Bronchial epithelial cell (primary cell): ENCODE results near the gene KLHDC8A. TPM values are rescaled to one million over a fixed set of nuclear protein-coding genes. Genes with fewer than 3 reads are reported as not detected.
"Not testable (repeated sequence)": the region's sequence is repeated elsewhere in the genome, so short reads cannot be mapped to it uniquely, and the experiment has no call there.

ENCODE experiments used
- DNase-seq: peaks from one replicate; pipeline ENCODE4 v3.0.0-alpha.2; 2010; ENCODE audit warnings: low read depth
- FAIRE-seq: peaks from 2 replicates; lab custom pipeline; 2011; peaks lifted over from hg19 to GRCh38; lab: Jason Lieb, UNC
- H3K27me3 ChIP-seq: 2 replicates; pipeline ENCODE4 v1.5.1; 2011; ENCODE audit warnings: low read length; ENCODE audit not compliant: control insufficient read depth, insufficient read depth
- H3K36me3 ChIP-seq: 2 replicates; pipeline ENCODE4 v1.5.1; 2011; ENCODE audit warnings: low read length; ENCODE audit not compliant: control insufficient read depth, insufficient read depth
- H3K4me3 ChIP-seq: 2 replicates; pipeline ENCODE4 v1.5.1; 2011; ENCODE audit warnings: mild to moderate bottlenecking, low read depth, low read length, control low read depth
- total RNA-seq: library from RNA; depleted of rRNA; stranded (reverse); fragments of >200 nt; gene quantifications from 2 replicates; pipeline ENCODE4 v1.2.1, GENCODE V29; 2014
- TF ChIP-seq, protein P1 (sequence below): IDR thresholded peaks from 2 replicates; pipeline ENCODE4 v1.5.1; 2011; ENCODE audit warnings: mild to moderate bottlenecking, moderate library complexity, low read length, control low read depth, inconsistent platforms; ENCODE audit not compliant: insufficient read depth, severe bottlenecking

KLHDC8A gene
- total RNA-seq, 1 donor from 2014 or later: not detected

GRCh38 chr1:205369701-205370123, 13.0 kb upstream of the KLHDC8A start:
- Histone ChIP-seq H3K4me3 (no peak overlapping the region), H3K36me3 (no peaks in the 10 kb centered on the region), H3K27me3 (peaks cover 4% of the 10 kb centered on the region)
- FAIRE-seq: peak; percentile 7
- no peak for DNase-seq
- TF ChIP-seq, protein P1, sequence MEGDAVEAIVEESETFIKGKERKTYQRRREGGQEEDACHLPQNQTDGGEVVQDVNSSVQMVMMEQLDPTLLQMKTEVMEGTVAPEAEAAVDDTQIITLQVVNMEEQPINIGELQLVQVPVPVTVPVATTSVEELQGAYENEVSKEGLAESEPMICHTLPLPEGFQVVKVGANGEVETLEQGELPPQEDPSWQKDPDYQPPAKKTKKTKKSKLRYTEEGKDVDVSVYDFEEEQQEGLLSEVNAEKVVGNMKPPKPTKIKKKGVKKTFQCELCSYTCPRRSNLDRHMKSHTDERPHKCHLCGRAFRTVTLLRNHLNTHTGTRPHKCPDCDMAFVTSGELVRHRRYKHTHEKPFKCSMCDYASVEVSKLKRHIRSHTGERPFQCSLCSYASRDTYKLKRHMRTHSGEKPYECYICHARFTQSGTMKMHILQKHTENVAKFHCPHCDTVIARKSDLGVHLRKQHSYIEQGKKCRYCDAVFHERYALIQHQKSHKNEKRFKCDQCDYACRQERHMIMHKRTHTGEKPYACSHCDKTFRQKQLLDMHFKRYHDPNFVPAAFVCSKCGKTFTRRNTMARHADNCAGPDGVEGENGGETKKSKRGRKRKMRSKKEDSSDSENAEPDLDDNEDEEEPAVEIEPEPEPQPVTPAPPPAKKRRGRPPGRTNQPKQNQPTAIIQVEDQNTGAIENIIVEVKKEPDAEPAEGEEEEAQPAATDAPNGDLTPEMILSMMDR: no peak

DNA sequence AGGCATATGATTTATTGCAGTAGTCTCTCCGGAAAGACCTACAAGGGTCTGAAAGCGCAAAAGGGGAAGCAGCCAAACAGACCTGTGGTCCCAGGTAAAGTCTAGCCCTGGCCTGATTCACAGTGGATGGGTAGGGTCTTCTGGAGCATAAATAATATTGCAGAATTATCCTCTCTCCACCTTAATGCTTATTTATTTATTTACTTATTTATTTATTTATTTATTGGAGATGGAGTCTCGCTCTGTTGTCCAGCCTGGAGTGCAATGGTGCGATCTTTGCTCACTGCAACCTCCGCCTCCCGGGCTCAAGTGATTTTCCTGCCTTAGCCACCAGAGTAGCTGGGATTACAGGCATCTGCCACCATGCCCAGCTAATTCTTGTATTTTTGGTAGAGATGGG, 11.8 kb upstream of the KLHDC8A start:
- FAIRE-seq (no peak), DNase-seq (no peak)
- Histone ChIP-seq H3K4me3 (no peak overlapping the region), H3K27me3 (peaks cover 4% of the 10 kb centered on the region), H3K36me3 (no peaks in the 10 kb centered on the region)
- TF ChIP-seq, protein P1: no peak

- no peak overlapping the region for H3K4me3 ChIP-seq
- H3K27me3 ChIP-seq: peaks cover 1% of the 10 kb centered on the region
- H3K36me3 ChIP-seq: no peaks in the 10 kb centered on the region
- FAIRE-seq (no peak), DNase-seq (peak; percentile 29)
- TF ChIP-seq, protein P1: no peak
Measured at GRCh38 chr1:205365945-205366463, 9.3 kb upstream of the KLHDC8A start.

- DNase-seq, FAIRE-seq, H3K36me3 ChIP-seq, H3K27me3 ChIP-seq, H3K4me3 ChIP-seq: not testable (repeated sequence)
Measured at GRCh38 chr1:205365086-205365485, 8.4 kb upstream of the KLHDC8A start.

DNA sequence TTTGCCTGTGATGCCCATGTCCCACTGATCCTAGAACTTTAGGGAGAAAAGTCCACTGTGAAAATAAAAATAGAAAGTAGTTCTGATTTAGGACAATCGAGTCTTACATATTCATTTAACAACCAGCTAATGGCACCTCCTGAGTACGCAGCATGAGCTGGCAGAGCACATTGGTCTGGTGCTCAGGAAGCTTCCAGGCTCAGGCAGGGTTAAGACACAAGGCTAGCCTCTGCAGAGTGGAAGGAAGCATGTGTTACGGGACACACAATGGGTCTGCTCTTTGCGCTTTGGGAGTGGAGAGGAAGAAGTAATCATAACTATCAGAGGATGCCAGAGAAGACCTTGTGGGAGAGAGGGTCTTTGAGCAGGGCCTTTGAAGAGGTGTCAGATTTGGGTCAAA, 4.2 kb upstream of the KLHDC8A start:
- FAIRE-seq (no peak), DNase-seq (no peak)
- TF ChIP-seq, protein P1: no peak
- H3K36me3 ChIP-seq: no peaks in the 10 kb centered on the region
- H3K27me3 ChIP-seq: peaks cover 13% of the 10 kb centered on the region
- H3K4me3 ChIP-seq: no peak overlapping the region

GRCh38 chr1:205359771-205360565, 3.2 kb upstream of the KLHDC8A start:
- FAIRE-seq: no peak
- Histone ChIP-seq H3K4me3 (no peak overlapping the region), H3K36me3 (no peaks in the 10 kb centered on the region), H3K27me3 (peaks cover 13% of the 10 kb centered on the region)
- DNase-seq: no peak
- TF ChIP-seq, protein P1: no peak
